Fibroblast of lung (primary cell): ENCODE measurements around the gene ZBTB16. TPM values are rescaled to one million over a fixed set of nuclear protein-coding genes. Genes with fewer than 3 reads are reported as not detected.

Source experiments
- DNase-seq, 2 donors: peaks; one replicate each; pipeline versions ENCODE4 v3.0.0 to v3.0.0-alpha.2; 2010; ENCODE audit warnings: low read depth in 2 of 2
- H2AFZ ChIP-seq: 2 replicates; pipeline ENCODE4 v1.5.1; 2012; ENCODE audit warnings: low read length, control low read depth, inconsistent platforms
- H3K27ac ChIP-seq: 2 replicates; pipeline ENCODE4 v1.5.1; 2011; ENCODE audit warnings: low read length, control low read depth; ENCODE audit not compliant: insufficient read depth
- H3K27me3 ChIP-seq: 2 replicates; pipeline ENCODE4 v1.5.1; 2011; ENCODE audit warnings: mild to moderate bottlenecking, low read length; ENCODE audit not compliant: control insufficient read depth, insufficient read depth
- H3K36me3 ChIP-seq: 2 replicates; pipeline ENCODE4 v1.5.1; 2011; ENCODE audit warnings: low read length; ENCODE audit not compliant: control insufficient read depth, insufficient read depth
- H3K4me1 ChIP-seq: 2 replicates; pipeline ENCODE4 v1.5.1; 2011; ENCODE audit warnings: low read length; ENCODE audit not compliant: control insufficient read depth, insufficient read depth; ENCODE audit errors: extremely low read depth
- H3K4me2 ChIP-seq: 2 replicates; pipeline ENCODE4 v1.5.1; 2011; ENCODE audit warnings: low read length, control low read depth; ENCODE audit not compliant: insufficient read depth; ENCODE audit errors: extremely low read depth
- H3K4me3 ChIP-seq, 4 experiments: fragments of 200-600 bp in 1 of 4; sonication (generic) in 1 of 4; replicated peaks in 1 of 4; 2 replicates each; pipeline ENCODE4 v1.5.1; 2011 to 2016; ENCODE audit warnings: low read length in 4 of 4, low read depth in 3 of 4, mild to moderate bottlenecking in 3 of 4, control low read depth in 2 of 4, inconsistent platforms in 1 of 4, mixed read lengths in 1 of 4; ENCODE audit not compliant: insufficient read depth in 1 of 4; ENCODE audit errors: control extremely low read depth in 1 of 4
- H3K79me2 ChIP-seq: 2 replicates; pipeline ENCODE4 v1.5.1; 2012; ENCODE audit warnings: mild to moderate bottlenecking, low read length, inconsistent platforms; ENCODE audit not compliant: control insufficient read depth, insufficient read depth
- H3K9ac ChIP-seq: 2 replicates; pipeline ENCODE4 v1.5.1; 2011; ENCODE audit warnings: mild to moderate bottlenecking, low read length, control low read depth; ENCODE audit not compliant: insufficient read depth
- H3K9me3 ChIP-seq: 2 replicates; pipeline ENCODE4 v1.5.1; 2012; ENCODE audit warnings: low read depth, low read length; ENCODE audit not compliant: control insufficient read depth, insufficient read depth
- H4K20me1 ChIP-seq: 2 replicates; pipeline ENCODE4 v1.5.1; 2011; ENCODE audit warnings: low read length; ENCODE audit not compliant: control insufficient read depth, insufficient read depth; ENCODE audit errors: extremely low read depth
- CTCF ChIP-seq, 2 donors: IDR thresholded peaks in 1 of 2; conservative IDR thresholded peaks in 1 of 2; 1 replicate in 1 of 2; 2 replicates in 1 of 2; pipeline ENCODE4 v1.5.1; 2011 to 2012; ENCODE audit warnings: low read length in 2 of 2, control low read depth in 1 of 2, inconsistent platforms in 1 of 2, low read depth in 1 of 2, mild to moderate bottlenecking in 1 of 2
- EZH2 ChIP-seq: IDR thresholded peaks from 2 replicates; pipeline ENCODE4 v1.5.1; 2012; ENCODE audit warnings: low read length, control low read depth, mild to moderate bottlenecking; ENCODE audit errors: missing control alignments
- polyA plus RNA-seq, 2 donors: library from polyadenylated mRNA; depleted of rRNA in 1 of 2; stranded (reverse) in 1 of 2; unstranded in 1 of 2; fragments of >200 nt; gene quantifications; 2 replicates each; pipeline ENCODE4 v1.2.1, GENCODE V29; 2011 to 2012; ENCODE audit warnings: missing spikeins in 1 of 2
- total RNA-seq: library from RNA; depleted of rRNA; stranded (reverse); fragments of >200 nt; gene quantifications from 2 replicates; pipeline ENCODE4 v1.2.1, GENCODE V29; 2014

Gene ZBTB16
- total and polyA plus RNA-seq, 2 donors (not counting 1 experiment from before 2014, with no cell fraction given), result not detected

GRCh38 chr11:114219559-114220349 lies 160.2 kb downstream of the ZBTB16 start:
- no peak overlapping the region for H3K4me3 ChIP-seq
- no peak overlapping the region for H3K27ac ChIP-seq
- no peaks in the 10 kb centered on the region for H4K20me1 ChIP-seq
- no peaks in the 10 kb centered on the region for H3K4me1 ChIP-seq
- H2AFZ ChIP-seq, result no peak overlapping the region
- no peak for TF ChIP-seq EZH2
- no peak for TF ChIP-seq CTCF (conservative IDR thresholded peaks at IDR 0.05 in 1 of 2, IDR thresholded peaks at IDR 0.05 in 1 of 2; ENCODE audit: low read depth in 1 of 2, low read length in 2 of 2)
- H3K9me3 ChIP-seq, result no peaks in the 10 kb centered on the region
- DNase-seq, result peak; percentile 66 to 95
- no peaks in the 10 kb centered on the region for H3K36me3 ChIP-seq
- H3K27me3 ChIP-seq, result no peaks in the 10 kb centered on the region
- H3K9ac ChIP-seq, result no peak overlapping the region
- H3K4me2 ChIP-seq, result no peak overlapping the region
- H3K79me2 ChIP-seq, result no peaks in the 10 kb centered on the region

DNA sequence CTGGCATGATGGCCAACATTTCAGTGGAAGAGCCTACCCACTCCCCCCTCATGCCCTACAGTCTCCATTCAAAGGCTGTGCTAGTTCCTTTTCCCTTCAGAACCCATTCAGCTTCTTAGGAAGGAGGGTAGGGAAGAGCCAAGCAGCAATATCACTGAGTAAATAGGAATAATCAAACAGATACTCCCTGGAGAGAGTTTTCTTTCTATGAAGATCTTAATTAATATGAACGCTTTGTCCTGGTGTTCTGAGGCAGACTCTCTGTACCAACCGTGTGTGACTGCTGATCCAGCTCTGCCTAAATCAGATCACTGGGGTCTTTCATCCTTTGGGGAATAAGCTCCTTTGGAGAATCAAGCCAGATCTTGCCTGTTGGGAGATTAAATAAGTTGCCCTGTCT lies 161.5 kb downstream of the ZBTB16 start:
- Histone ChIP-seq H3K4me1 (no peaks in the 10 kb centered on the region), H4K20me1 (no peaks in the 10 kb centered on the region), H3K9ac (no peak overlapping the region), H3K27ac (no peak overlapping the region), H3K9me3 (no peaks in the 10 kb centered on the region), H3K36me3 (no peaks in the 10 kb centered on the region), H3K27me3 (no peaks in the 10 kb centered on the region), H3K4me3 (no peak overlapping the region), H3K79me2 (no peaks in the 10 kb centered on the region), H3K4me2 (no peak overlapping the region), H2AFZ (no peak overlapping the region)
- DNase-seq, result no peak
- TF ChIP-seq EZH2 (no peak), CTCF (conservative IDR thresholded peaks at IDR 0.05 in 1 of 2, IDR thresholded peaks at IDR 0.05 in 1 of 2; ENCODE audit: low read depth in 1 of 2, low read length in 2 of 2) (no peak)

- Histone ChIP-seq H4K20me1 (no peaks in the 10 kb centered on the region), H3K9ac (no peak overlapping the region), H3K27ac (no peak overlapping the region), H2AFZ (no peak overlapping the region), H3K4me3 (no peak overlapping the region), H3K4me1 (no peaks in the 10 kb centered on the region), H3K27me3 (no peaks in the 10 kb centered on the region), H3K36me3 (no peaks in the 10 kb centered on the region), H3K4me2 (no peak overlapping the region), H3K79me2 (no peaks in the 10 kb centered on the region), H3K9me3 (no peaks in the 10 kb centered on the region)
- DNase-seq, result no peak
- TF ChIP-seq CTCF (conservative IDR thresholded peaks at IDR 0.05 in 1 of 2, IDR thresholded peaks at IDR 0.05 in 1 of 2; ENCODE audit: low read depth in 1 of 2, low read length in 2 of 2), result no peak
- TF ChIP-seq EZH2, result no peak
Measured at GRCh38 chr11:114225661-114226060, 166.2 kb downstream of the ZBTB16 start.
